ENCODE results near the gene NPHP4.
"Not testable (repeated sequence)": the region's sequence is repeated elsewhere in the genome, so short reads cannot be mapped to it uniquely, and the experiment has no call there.

The NPHP4 gene

DNA sequence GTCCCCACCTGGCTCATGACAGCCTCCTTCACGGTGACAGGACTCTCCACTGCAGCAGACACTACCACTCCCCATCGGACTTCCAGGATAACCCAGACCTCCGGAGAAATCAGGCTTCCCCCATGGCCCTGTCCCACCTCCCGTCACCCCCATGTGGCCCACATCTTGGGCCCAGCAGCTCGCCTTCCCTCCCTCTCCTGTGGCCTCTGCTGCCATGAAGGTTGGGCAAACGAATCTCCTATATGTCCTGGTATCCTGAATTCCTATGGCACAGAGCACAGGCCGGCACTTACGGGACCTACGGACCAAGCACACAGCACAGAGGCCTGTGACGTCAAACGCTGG lies 82.0 kb downstream of the NPHP4 start:
- DNase-seq (ENCODE audit: low spot score): no peak

DNA sequence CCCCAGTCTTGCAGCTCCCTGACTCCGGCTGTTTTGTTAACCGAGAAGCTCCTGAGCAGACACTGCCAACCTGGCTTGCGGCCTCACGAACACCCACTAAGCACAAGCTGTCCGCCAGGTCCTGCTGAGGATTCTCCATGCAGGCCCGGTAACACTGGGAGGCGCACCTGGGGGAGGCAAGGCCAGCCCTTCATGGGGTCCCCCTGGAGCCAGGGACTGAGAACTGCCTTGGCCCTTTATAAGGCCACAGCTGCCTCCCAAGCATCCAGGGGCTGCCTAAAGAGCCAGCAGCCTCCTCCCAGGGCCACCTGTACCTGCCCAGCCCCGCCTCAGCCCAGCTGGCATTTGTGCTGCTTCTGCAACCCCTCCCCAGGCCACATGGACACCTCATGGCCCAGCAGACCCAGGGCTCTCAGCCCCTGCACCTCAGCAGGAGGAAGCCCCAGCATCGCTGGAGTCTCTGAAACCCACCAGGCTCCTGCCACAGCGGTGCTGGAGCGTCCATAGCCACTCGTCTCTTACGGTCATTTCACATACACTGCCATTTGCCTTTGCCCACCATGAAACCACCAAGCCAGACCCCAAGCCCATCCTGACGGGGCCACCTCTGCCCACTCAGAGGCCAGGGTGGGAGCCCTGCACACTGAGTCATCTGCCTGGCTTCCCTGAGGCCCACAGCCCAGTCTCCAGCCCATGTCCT lies 82.5 kb downstream of the NPHP4 start:
- no peak for DNase-seq (ENCODE audit: low spot score)

DNA sequence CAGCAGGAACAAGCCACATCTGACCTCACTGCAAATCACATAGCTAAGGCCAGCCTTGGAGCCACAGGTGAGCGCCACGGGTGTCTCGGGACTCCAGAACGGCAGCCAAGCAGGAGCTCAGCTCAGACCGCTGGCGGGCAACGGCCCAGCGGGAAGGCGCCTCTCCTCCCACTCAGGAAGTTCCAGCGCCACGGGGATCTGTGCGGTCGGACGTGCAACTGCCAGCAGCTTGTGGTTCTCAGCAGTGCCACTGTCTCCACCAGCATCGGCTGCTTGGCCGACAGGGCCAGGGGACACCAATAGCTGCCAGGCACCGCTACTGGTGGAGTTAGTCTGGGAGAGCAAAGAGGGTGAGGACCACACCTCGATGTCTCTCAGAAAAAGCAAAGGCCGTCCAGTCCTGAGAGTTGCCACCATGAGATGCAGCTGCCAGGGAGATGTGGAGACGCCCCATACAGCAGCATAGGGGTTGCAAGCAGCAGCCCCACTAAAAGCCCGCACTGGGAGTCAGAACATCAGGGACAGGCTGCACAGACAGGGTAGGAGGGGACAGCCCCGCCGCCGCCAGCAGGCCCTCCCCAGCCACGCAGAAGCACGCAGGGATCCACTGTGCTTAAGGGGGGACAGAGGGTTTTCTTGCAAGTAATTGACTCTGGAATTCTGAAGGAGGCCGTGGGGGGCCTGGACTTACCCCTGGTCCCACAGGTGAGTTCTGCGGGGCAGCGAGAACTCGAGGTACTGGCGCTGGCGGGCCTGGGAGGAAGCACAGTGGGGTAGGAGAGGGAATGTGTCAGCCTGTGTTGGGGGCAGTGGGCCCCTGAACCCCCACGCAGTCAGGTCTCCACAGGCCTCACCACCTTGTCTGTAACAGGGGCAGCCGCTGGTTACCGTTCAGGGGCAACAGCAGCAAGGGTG lies 83.5 kb downstream of the NPHP4 start:
- no peak for DNase-seq (ENCODE audit: low spot score)

DNA sequence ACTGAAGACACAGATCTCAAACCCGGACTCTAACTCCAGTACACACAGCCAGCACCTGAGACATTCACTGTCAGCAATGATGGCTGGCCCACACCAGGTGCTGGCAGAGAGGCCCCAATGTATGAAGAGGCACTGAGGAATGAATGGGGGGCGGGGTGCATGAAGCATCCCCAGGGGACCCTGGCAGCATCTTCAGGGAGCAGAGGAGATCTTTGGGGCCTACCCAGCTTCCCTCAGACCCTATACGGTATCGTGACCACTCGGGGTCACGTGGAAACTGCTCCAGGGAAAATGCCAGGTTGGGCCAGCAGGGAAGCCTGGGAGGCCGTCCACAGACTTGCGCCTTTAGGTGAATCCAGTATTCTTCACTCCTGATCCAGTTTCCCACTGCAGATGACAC lies 84.3 kb downstream of the NPHP4 start:
- DNase-seq (ENCODE audit: low spot score): no peak

DNA sequence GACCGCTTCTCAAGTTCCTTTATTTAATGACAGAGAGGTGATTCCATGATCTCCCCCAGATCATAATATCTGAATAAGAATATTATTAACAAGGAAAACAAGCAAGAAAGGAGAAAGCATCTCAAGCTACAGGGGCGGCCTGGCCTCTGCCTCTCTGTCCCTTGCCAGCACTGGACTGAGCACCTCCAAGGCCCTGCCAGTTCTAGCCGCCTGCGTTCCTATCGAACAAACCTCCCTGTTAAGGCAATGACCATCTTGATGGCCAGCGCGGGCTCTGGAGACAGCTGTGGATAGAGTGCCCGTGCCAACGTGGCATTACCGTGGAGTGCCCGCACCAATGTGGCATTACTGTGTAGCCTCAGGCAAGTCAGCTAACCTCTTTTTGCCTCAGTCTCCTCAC lies 84.8 kb downstream of the NPHP4 start:
- DNase-seq (ENCODE audit: low spot score): no peak

DNA sequence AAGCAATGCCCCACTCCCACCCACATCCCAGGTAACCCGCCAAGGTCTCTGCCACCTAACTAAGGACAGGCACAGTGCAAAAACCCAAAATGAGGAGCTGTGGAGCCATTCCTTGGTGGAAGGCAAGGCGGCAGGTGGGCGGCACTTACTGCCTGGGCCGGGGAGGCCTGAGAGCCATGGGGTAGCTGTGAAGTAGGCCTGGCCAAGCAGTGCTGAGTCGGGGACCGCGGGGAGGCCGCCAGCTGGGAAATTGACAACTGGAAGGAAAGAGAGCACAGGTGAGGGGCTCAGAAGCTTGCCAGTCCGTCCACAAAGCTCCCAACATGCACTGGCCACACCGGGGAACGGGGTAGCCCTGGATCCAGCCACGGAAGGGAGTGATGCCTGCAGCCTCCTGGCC lies 85.3 kb downstream of the NPHP4 start:
- no peak for DNase-seq (ENCODE audit: low spot score)

DNA sequence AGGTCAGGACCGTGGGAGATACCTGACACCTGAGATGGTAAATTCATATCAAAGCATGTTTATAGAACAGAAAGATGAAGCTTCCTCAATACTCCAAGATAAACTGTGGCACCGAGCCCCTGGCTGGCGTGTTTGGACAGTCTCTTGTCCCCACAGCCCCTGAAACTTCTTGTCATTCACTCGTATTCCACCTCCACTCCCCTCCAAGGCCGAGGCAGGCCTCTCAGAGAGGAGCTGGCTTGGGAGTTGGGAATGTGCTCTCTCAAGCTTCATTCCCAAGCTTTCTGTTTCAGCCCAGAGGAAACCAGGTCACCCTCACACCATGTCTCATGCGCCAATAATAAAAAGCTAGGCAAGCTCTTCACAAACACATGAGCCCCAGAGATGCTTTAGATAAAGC lies 86.1 kb downstream of the NPHP4 start:
- no peak for DNase-seq (ENCODE audit: low spot score)

DNA sequence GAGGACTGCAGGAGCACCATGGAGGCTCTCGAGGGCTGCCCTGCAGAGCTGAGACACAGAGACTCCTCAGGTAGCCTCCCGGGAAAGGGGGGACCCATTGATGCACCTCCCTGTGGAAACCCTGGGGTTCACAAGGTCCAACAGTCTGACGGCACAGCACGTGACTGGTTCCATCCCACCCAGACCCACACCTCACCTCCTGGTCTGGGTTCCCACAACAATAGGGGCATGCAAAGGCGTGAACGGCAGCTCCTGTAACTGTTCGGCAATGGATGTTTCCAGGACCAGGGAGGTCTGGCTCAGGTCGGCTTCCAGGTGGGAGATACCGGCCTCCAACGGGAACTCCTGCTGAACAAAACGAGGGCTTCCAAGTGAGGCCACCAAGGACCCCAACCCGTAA lies 86.8 kb downstream of the NPHP4 start:
- no peak for DNase-seq (ENCODE audit: low spot score)

DNA sequence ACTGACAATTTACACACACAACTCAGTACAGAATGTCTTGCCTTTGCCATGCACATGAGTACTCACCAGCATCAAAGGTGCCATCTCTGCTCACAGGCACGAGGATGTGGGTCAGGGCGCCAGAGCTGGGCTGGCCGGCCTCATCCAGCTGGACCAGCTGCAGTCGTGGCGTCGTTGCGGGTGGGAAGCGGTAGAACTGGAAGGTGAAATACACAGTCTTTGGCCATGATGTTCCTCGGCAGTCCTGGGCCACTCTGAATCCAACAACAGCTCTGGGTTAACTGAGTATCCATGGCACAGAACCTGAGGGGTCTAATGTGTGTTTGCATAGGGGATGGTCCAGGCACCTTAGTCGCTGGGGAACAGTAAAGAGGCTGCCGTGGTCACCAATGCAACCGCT lies 87.7 kb downstream of the NPHP4 start:
- no peak for DNase-seq (ENCODE audit: low spot score)

DNA sequence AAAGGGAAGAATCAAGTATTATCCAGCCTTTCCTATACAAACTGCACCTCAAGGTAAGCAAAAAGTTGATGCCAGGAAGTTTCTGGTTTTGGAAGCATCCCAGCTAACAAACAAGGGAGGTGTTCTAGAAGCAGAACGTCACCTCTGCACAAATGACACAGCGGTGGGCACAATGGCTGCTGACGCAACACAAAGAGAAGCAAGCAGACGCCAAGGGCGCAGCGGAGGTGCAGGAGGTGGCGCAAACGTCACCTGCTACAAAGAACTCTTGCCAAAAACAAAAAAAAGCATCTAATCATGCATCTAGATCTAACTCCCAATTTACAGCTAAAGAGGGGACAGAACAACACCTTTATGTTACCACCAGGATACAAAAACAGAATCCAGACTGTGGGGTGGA lies 88.5 kb downstream of the NPHP4 start:
- no peak for DNase-seq (ENCODE audit: low spot score)

DNA sequence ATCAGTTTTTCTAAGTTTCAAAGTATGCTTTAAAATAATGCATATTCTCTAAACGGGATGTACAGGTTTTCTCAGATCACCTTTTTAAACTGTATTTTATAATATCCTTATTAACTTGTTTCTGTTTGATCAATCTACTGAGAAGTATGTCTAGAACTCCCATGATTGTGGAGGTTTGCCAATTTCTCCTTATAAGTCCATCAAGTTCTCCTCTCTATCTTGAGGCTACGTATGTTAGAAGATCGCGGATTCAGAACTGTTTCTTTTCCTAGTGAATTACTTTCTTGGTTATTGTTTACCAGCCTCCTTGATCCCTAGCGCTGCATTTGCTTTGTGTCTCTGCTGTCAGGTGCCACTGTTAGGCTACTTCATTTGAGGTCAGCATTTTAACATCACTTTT lies 89.2 kb downstream of the NPHP4 start:
- DNase-seq (ENCODE audit: low spot score): no peak

DNA sequence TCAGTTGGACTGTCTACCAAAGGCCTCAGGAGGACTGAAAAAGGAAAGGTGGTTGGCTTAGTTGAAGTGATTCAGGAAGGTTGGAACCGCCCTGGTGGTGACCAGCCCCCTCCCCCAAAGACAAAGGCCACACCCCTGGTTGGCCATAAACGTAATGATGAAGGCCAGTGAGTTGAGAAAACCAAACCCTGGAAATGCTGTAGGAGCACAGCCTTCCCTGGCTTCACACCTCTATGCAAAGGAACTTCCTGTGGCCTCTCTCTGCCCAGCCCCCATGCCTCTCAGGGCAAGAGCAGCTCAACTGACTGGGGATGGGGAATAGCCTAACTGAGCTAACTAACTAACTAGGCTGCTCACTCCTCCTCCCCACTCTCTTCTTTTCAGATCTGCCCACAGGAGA lies 90.4 kb downstream of the NPHP4 start:
- no peak for DNase-seq (ENCODE audit: low spot score)

DNA sequence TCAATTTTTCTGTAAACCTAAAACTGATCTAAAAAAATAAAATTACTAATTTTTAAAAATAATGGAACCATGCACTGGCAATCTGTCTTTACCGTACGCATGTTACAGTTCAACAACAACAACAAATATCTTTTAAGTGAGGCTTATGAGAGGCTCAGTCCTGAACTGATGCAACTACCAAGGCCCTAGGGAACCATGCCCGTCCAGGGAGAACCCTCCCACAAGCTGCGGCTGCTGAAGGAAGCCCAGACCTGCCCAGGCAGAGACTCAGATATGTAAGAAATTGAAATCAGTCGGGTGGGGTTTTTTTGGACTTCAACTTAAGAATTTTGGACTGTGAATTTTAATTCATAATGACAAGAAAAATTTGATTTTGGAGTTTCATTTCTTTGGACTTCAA lies 91.1 kb downstream of the NPHP4 start:
- DNase-seq (ENCODE audit: low spot score): no peak

DNA sequence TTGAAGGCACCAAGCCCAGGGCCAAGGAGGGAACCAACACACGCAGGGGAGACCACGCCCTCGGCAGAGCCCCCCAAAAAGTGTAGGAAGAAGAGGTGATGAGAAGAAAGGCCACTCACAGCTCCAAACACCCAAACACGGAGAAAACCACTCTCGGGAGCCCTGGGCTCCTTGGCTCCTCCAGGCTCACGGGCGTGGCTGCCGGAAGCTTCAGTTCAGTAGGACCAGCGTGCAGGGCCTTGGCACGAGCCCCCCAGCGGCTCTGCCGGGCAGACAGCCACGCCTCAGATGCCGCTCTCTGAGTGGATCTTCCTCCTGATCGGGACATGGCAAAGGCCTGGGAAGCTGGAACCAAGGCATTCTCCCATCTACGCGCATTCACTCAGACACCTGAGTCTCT lies 94.0 kb downstream of the NPHP4 start:
- DNase-seq (ENCODE audit: low spot score): no peak

DNA sequence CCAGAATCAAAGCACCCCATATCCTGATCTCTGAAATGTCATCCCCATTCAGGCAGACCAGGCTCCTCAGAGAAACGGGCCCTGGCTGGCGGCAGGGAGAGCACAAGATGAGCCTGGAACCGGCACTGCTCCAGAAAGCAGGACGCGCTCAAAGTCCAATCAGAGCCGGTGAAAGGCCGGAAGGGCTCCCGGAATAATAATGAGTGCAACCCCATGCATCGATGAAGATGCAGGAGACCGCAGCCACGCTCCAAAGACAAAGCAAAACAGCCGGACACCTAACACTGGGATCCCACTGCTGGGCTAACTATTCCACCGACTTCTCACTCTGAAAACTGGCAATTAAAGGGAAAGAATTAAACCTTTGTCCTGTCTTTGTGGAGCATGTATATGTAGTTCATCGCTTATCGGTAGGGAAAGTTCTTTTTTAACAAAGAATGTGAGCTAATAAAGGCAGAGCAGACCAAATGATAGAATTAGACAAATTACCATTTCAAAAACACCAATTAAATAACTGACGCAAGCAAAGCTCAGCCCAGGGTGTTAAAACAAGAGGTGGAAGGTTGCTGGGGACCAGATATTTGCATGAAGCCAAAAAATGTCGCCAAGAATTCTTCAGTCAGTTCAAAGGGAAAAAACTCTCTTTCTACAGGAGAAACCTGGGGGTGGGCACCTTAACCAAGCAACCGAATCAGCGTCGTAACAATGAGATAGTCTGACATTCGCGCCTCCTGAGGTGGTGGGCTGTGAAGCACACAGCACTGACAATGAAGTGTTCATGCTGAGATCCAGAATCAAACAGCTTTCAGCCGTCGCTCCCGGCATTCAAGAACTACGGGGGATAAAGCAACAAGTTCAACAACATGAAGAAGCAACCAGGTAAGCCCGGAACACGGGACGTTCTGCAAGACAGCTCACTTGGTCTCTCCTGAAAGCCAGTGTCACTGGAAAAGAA lies 95.2 kb downstream of the NPHP4 start:
- DNase-seq (ENCODE audit: low spot score): no peak

DNA sequence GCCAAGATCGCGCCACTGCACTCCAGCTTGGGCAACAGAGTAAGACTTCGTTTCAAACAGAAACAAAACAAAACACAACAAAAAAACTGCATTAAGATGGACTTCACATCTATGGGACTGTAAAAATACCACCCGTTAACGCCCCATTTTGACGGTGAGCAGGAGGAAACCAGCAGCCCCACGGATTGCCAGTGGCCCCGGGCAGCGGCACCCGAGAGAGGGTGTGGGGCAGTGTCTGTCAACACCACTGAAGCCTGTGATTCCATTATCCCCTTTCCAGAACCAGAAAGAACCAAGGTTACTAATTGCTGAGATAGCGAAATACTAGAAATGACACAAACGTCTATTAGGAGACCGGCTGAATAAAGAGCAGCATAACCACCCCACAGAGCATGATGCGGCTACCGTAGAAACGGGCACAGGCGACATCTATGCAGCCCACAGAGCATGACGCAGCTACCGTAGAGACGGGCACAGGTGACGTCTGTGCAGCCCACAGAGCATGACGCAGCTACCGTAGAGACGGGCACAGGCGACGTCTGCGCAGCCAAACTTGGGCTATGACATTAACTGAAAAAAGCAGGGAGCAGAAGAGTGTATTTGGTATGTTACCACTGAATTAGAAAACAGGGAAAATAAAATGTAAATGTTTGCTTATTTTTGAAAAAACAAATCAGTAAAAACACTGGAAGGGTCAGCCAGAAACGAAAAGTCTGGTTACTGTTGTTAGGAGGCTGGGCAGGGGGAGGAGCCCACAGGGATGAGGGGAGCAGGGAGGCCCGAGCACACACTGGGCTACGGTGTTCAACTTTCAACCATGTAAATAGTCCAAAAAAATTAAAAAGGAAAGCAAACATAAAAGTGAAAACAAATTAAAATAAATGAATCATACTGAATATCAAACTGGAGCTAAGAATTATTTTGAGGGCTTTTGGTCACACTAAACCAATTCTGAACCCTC lies 96.5 kb downstream of the NPHP4 start:
- no peak for DNase-seq (ENCODE audit: low spot score)

DNA sequence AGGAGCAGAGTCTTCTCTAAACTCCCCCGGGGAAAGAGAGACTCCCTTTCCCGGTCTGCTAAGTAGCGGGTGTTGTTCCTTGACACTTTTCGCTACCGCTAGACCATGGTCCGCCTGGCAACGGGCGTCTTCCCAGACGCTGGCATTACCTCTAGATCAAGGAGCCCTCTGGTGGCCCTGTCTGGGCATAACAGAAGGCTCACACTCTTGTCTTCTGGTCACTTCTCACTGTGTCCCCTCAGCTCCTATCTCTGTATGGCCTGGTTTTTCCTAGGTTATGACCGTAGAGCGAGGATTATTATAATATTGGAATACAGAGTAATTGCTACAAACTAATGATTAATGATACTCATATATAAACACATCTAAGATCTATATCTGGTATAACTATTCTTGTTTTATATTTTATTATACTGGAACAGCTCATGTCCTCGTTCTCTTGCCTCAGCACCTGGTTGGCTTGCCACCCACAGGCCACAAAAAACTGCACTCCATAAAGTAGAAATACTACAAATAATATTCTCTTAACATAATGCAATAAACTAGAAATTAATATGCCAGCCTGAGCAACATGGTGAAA lies 98.4 kb downstream of the NPHP4 start:
- DNase-seq (ENCODE audit: low spot score): not testable (repeated sequence)

DNA sequence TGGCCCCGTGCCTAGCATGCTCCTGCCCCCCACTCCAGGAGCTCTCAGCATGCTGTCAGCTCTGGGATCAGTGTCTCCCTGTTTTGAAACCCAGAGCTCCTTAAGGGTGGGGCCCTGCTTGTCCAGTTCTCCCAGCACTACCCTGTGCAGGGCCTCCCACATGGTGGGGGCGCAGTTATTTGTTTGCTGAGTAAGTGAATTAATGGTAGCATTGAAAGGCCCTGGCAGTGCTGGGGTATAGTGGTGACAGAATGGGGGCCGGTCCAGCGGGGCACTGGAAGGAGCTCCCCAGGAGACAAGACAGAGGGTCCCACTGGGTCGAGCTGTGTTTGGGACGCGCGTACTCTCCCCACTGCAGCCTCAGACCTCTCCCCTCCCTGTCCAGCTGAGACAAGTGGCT lies 99.9 kb downstream of the NPHP4 start:
- no peak for DNase-seq (ENCODE audit: low spot score)

DNA sequence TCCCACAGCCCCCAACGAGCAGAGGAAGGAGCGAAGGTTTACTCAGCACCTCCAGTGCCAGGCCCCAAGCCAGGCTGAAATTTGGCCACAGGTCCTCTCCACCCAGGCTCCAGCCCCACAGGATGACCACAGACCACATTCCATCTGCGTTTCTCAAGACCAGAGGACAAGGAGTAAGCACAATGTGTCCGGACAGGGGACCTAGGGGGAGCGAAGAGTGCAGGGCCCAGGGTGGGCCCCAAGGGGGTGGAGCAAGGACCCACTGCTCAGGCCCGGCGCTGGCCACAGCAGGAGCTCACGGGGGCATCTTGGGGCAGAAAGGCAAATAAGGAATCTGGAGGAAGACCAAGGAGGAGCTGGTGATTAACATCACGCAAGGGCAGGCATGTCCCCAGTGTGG lies 100.5 kb downstream of the NPHP4 start:
- no peak for DNase-seq (ENCODE audit: low spot score)

DNA sequence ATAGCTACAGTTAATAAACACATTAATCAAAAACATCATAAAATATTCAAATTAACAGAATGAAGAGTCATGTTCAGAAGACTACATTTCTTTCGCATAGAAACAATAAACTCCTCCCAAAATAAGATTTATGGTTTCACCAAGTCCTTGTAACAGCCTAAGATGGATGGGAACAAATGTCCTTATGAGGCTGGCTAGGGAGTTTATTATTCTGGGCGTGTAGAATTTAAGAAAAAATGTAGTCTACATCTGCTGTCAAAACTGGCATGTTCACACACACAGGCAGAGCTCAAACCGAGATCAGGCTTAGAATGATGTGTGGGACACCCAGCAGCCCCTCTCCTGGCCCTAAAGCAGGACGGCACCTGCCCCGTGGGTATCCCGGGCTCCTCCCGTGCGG lies 101.1 kb downstream of the NPHP4 start:
- DNase-seq (ENCODE audit: low spot score): no peak

Data from kidney capillary endothelial cell (primary cell).